MM.1S (cell line): ENCODE measurements around the gene FLNC.
A peak's percentile ranks its signal among the peaks of the same experiment; 100 is the strongest.

Experiments
- DNase-seq: peaks from one replicate; pipeline ENCODE4 v3.0.0-alpha.2; 2015
- H2AFZ ChIP-seq: fragments of 300-600 bp; sonication (generic); 2 replicates; pipeline ENCODE4 v1.6.0; 2016; ENCODE audit warnings: antibody characterized with exemption, low read length
- H3F3A ChIP-seq: fragments of 300-600 bp; sonication (generic); 2 replicates; pipeline ENCODE4 v1.6.1; 2016; ENCODE audit warnings: mild to moderate bottlenecking, antibody characterized with exemption, low read length, moderate library complexity, mixed read lengths; ENCODE audit not compliant: insufficient read depth
- H3K27ac ChIP-seq: fragments of 300-600 bp; sonication (generic); 2 replicates; pipeline ENCODE4 v1.5.1; 2016; ENCODE audit warnings: mild to moderate bottlenecking, low read length
- H3K27me3 ChIP-seq: fragments of 300-600 bp; sonication (generic); replicated peaks from 2 replicates; pipeline ENCODE4 v1.6.0; 2016; ENCODE audit warnings: low read length; ENCODE audit not compliant: insufficient read depth
- H3K36me3 ChIP-seq: fragments of 300-600 bp; sonication (generic); replicated peaks from 2 replicates; pipeline ENCODE4 v1.6.1; 2016; ENCODE audit warnings: mild to moderate bottlenecking, low read length, mixed read lengths; ENCODE audit not compliant: insufficient read depth
- H3K4me1 ChIP-seq: fragments of 300-600 bp; sonication (generic); 2 replicates; pipeline ENCODE4 v1.6.1; 2016; ENCODE audit warnings: low read length, mixed read lengths
- H3K4me2 ChIP-seq: fragments of 300-600 bp; sonication (generic); 2 replicates; pipeline ENCODE4 v1.6.0; 2016; ENCODE audit warnings: low read depth, low read length
- H3K4me3 ChIP-seq: fragments of 300-600 bp; sonication (generic); 2 replicates; pipeline ENCODE4 v1.5.1; 2016; ENCODE audit warnings: low read length, mixed read lengths
- H3K79me2 ChIP-seq: fragments of 300-600 bp; sonication (generic); 2 replicates; pipeline ENCODE4 v1.6.1; 2016; ENCODE audit warnings: mixed run types, low read length, mixed read lengths
- H3K9ac ChIP-seq: fragments of 300-600 bp; sonication (generic); 2 replicates; pipeline ENCODE4 v1.6.1; 2016; ENCODE audit warnings: low read length, mixed read lengths
- H3K9me2 ChIP-seq: fragments of 300-600 bp; sonication (generic); replicated peaks from 2 replicates; pipeline ENCODE4 v1.6.1; 2016; ENCODE audit warnings: mild to moderate bottlenecking, low read length, mixed read lengths; ENCODE audit not compliant: insufficient read depth
- H3K9me3 ChIP-seq: fragments of 300-600 bp; sonication (generic); replicated peaks from 2 replicates; pipeline ENCODE4 v1.6.1; 2016; ENCODE audit warnings: mild to moderate bottlenecking, low read length, mixed read lengths; ENCODE audit not compliant: insufficient read depth
- H4K20me1 ChIP-seq: fragments of 300-600 bp; sonication (generic); 2 replicates; pipeline ENCODE4 v1.6.1; 2016; ENCODE audit warnings: mild to moderate bottlenecking, low read length, moderate library complexity, mixed read lengths; ENCODE audit not compliant: insufficient read depth
- CTCF ChIP-seq: fragments of 300-600 bp; sonication (generic); IDR thresholded peaks from 2 replicates; pipeline ENCODE4 v1.5.1; 2016; ENCODE audit warnings: antibody characterized with exemption, low read length, mixed read lengths
- EZH2 ChIP-seq: fragments of 300-600 bp; sonication (generic); optimal IDR thresholded peaks from 2 replicates; pipeline ENCODE3; 2017; ENCODE audit warnings: low read depth, mild to moderate bottlenecking, antibody characterized with exemption, low read length, mixed read lengths
- EZH2phosphoT487 ChIP-seq: fragments of 300-600 bp; sonication (generic); IDR thresholded peaks from 2 replicates; pipeline ENCODE4 v1.6.1; 2018; ENCODE audit warnings: antibody characterized with exemption, low read length

Gene FLNC

GRCh38 chr7:128841171-128841690 lies 11.0 kb downstream of the FLNC start:
- Histone ChIP-seq H3K36me3 (no peaks in the 10 kb centered on the region), H3K9me2 (no peaks in the 10 kb centered on the region), H4K20me1 (no peaks in the 10 kb centered on the region)

GRCh38 chr7:128841921-128842673 lies 11.9 kb downstream of the FLNC start:
- Histone ChIP-seq H3K4me2 (peak overlapping the region; percentile 33; the same call in 1 of the 2 replicates), H3F3A (no peaks in the 10 kb centered on the region), H3K36me3 (no peaks in the 10 kb centered on the region), H3K27me3 (peaks cover 30% of the 10 kb centered on the region), H3K9me3 (no peaks in the 10 kb centered on the region), H3K79me2 (no peaks in the 10 kb centered on the region), H3K9me2 (no peaks in the 10 kb centered on the region), H3K9ac (no peak overlapping the region), H3K4me3 (no peak overlapping the region), H4K20me1 (no peaks in the 10 kb centered on the region), H3K27ac (no peak overlapping the region), H3K4me1 (0 out of 2 replicates have a peak, but pooled peaks cover 3% of the 10 kb centered on the region), H2AFZ (peak overlapping the region; percentile 37; the same call in 1 of the 2 replicates)
- peak; percentile 59 for DNase-seq
- TF ChIP-seq EZH2phosphoT487 (no peak), CTCF (peak; percentile 92)

More at GRCh38 chr7:128841171-128841690, 11.0 kb downstream of the FLNC start:
- no peak for DNase-seq
- Histone ChIP-seq H3F3A (no peaks in the 10 kb centered on the region), H3K4me1 (0 out of 2 replicates have a peak, but pooled peaks cover 3% of the 10 kb centered on the region), H3K9me3 (no peaks in the 10 kb centered on the region), H3K27ac (no peak overlapping the region), H2AFZ (no peak overlapping the region), H3K27me3 (peaks cover 22% of the 10 kb centered on the region), H3K9ac (no peak overlapping the region), H3K79me2 (no peaks in the 10 kb centered on the region), H3K4me2 (no peak overlapping the region), H3K4me3 (no peak overlapping the region)
- no peak for TF ChIP-seq EZH2
- TF ChIP-seq CTCF, result no peak
- TF ChIP-seq EZH2phosphoT487, result no peak

DNA sequence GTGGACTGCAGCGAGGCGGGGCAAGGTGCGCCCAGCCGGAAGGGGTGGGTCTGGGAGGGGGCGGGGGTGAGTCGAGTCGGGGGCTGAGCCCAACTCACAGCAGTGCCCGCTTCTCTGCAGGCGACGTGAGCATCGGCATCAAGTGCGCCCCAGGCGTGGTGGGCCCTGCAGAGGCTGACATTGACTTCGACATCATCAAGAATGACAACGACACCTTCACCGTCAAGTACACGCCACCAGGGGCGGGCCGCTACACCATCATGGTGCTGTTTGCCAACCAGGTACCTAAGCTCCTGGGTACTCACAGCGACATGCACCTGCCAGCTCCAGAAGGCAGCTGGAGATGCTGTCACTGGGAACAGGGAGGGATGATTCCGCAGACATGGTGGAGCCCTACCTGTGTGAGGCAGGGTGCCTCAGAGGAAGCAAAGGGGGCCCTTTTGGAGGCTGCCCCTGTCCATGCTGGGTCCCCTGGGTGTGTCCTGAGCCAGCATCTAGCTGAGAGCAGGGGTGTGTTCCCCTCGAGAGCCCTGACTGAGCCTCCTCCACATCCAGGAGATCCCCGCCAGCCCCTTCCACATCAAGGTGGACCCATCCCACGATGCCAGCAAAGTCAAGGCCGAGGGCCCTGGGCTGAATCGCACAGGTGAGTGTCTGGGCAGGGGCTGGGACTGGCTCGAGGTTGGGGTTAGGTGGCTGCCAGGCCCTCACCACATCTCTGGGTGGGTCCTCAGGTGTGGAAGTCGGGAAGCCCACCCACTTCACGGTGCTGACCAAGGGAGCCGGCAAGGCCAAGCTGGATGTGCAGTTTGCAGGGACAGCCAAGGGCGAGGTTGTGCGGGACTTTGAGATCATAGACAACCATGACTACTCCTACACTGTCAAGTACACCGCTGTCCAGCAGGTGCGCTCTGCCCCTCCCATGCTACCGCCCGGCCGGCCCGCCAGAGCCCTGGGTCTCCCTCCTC lies 12.8 kb downstream of the FLNC start:
- Histone ChIP-seq H3K9me3 (no peaks in the 10 kb centered on the region), H3K27me3 (peaks cover 30% of the 10 kb centered on the region)
- no peak for TF ChIP-seq EZH2phosphoT487
- no peak for TF ChIP-seq CTCF
- TF ChIP-seq EZH2, result no peak

More for the DNA sequence above, 12.8 kb downstream of the FLNC start:
- DNase-seq, result no peak
- Histone ChIP-seq H4K20me1 (no peaks in the 10 kb centered on the region), H3K79me2 (no peaks in the 10 kb centered on the region), H3K9ac (no peak overlapping the region), H3F3A (no peaks in the 10 kb centered on the region), H3K4me1 (0 out of 2 replicates have a peak, but pooled peaks cover 3% of the 10 kb centered on the region), H3K36me3 (no peaks in the 10 kb centered on the region), H2AFZ (no peak overlapping the region), H3K4me2 (no peak overlapping the region), H3K4me3 (no peak overlapping the region), H3K9me2 (no peaks in the 10 kb centered on the region), H3K27ac (no peak overlapping the region)
